ENCODE measurements around the gene ST7. TPM values are rescaled to one million over a fixed set of nuclear protein-coding genes. Genes with fewer than 3 reads are reported as not detected.

The ST7 gene
- total and polyA plus RNA-seq, 2 of the 8 experiments (the other 6 are each of a cell fraction or from before 2014, with no cell fraction given), result 16.3 to 18.0 TPM

DNA sequence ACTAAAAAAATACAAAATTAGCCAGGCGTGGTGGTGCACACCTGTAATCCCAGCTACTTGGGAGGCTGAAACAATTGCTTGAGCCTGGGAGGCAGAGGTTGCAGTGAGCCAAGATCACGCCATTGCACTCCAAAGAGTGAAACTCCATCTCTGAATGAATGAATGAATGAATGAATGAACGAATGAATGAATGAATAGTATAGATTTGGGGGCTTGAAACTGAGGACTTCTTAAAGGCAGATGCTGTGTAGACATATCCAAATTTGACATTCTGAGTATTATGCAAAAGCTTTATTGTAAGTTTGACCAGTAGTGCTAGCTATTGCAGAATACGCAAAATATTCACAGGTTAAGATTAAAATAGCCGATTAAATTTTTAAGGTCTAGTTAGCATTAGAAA is 30.8 kb upstream of the ST7 start (continued):
- TF ChIP-seq, protein P1, sequence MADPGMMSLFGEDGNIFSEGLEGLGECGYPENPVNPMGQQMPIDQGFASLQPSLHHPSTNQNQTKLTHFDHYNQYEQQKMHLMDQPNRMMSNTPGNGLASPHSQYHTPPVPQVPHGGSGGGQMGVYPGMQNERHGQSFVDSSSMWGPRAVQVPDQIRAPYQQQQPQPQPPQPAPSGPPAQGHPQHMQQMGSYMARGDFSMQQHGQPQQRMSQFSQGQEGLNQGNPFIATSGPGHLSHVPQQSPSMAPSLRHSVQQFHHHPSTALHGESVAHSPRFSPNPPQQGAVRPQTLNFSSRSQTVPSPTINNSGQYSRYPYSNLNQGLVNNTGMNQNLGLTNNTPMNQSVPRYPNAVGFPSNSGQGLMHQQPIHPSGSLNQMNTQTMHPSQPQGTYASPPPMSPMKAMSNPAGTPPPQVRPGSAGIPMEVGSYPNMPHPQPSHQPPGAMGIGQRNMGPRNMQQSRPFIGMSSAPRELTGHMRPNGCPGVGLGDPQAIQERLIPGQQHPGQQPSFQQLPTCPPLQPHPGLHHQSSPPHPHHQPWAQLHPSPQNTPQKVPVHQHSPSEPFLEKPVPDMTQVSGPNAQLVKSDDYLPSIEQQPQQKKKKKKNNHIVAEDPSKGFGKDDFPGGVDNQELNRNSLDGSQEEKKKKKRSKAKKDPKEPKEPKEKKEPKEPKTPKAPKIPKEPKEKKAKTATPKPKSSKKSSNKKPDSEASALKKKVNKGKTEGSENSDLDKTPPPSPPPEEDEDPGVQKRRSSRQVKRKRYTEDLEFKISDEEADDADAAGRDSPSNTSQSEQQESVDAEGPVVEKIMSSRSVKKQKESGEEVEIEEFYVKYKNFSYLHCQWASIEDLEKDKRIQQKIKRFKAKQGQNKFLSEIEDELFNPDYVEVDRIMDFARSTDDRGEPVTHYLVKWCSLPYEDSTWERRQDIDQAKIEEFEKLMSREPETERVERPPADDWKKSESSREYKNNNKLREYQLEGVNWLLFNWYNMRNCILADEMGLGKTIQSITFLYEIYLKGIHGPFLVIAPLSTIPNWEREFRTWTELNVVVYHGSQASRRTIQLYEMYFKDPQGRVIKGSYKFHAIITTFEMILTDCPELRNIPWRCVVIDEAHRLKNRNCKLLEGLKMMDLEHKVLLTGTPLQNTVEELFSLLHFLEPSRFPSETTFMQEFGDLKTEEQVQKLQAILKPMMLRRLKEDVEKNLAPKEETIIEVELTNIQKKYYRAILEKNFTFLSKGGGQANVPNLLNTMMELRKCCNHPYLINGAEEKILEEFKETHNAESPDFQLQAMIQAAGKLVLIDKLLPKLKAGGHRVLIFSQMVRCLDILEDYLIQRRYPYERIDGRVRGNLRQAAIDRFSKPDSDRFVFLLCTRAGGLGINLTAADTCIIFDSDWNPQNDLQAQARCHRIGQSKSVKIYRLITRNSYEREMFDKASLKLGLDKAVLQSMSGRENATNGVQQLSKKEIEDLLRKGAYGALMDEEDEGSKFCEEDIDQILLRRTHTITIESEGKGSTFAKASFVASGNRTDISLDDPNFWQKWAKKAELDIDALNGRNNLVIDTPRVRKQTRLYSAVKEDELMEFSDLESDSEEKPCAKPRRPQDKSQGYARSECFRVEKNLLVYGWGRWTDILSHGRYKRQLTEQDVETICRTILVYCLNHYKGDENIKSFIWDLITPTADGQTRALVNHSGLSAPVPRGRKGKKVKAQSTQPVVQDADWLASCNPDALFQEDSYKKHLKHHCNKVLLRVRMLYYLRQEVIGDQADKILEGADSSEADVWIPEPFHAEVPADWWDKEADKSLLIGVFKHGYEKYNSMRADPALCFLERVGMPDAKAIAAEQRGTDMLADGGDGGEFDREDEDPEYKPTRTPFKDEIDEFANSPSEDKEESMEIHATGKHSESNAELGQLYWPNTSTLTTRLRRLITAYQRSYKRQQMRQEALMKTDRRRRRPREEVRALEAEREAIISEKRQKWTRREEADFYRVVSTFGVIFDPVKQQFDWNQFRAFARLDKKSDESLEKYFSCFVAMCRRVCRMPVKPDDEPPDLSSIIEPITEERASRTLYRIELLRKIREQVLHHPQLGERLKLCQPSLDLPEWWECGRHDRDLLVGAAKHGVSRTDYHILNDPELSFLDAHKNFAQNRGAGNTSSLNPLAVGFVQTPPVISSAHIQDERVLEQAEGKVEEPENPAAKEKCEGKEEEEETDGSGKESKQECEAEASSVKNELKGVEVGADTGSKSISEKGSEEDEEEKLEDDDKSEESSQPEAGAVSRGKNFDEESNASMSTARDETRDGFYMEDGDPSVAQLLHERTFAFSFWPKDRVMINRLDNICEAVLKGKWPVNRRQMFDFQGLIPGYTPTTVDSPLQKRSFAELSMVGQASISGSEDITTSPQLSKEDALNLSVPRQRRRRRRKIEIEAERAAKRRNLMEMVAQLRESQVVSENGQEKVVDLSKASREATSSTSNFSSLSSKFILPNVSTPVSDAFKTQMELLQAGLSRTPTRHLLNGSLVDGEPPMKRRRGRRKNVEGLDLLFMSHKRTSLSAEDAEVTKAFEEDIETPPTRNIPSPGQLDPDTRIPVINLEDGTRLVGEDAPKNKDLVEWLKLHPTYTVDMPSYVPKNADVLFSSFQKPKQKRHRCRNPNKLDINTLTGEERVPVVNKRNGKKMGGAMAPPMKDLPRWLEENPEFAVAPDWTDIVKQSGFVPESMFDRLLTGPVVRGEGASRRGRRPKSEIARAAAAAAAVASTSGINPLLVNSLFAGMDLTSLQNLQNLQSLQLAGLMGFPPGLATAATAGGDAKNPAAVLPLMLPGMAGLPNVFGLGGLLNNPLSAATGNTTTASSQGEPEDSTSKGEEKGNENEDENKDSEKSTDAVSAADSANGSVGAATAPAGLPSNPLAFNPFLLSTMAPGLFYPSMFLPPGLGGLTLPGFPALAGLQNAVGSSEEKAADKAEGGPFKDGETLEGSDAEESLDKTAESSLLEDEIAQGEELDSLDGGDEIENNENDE (IDR thresholded peaks at IDR 0.05; ENCODE audit: insufficient replicate concordance, low read length), result no peak
- TF ChIP-seq EZH2 (IDR thresholded peaks at IDR 0.05; ENCODE audit: low read depth, low read length, severe bottlenecking), result no peak
- TF ChIP-seq SIN3A (conservative IDR thresholded peaks at IDR 0.05 in 1 of 2, IDR thresholded peaks at IDR 0.05 in 1 of 2; ENCODE audit: low read depth in 1 of 2, low read length in 2 of 2), result no peak
- TF ChIP-seq, protein P2, sequence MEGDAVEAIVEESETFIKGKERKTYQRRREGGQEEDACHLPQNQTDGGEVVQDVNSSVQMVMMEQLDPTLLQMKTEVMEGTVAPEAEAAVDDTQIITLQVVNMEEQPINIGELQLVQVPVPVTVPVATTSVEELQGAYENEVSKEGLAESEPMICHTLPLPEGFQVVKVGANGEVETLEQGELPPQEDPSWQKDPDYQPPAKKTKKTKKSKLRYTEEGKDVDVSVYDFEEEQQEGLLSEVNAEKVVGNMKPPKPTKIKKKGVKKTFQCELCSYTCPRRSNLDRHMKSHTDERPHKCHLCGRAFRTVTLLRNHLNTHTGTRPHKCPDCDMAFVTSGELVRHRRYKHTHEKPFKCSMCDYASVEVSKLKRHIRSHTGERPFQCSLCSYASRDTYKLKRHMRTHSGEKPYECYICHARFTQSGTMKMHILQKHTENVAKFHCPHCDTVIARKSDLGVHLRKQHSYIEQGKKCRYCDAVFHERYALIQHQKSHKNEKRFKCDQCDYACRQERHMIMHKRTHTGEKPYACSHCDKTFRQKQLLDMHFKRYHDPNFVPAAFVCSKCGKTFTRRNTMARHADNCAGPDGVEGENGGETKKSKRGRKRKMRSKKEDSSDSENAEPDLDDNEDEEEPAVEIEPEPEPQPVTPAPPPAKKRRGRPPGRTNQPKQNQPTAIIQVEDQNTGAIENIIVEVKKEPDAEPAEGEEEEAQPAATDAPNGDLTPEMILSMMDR (IDR thresholded peaks at IDR 0.05; ENCODE audit: control extremely low read depth in 1 of 3, insufficient read depth in 1 of 3, low read depth in 1 of 3, low read length in 3 of 3), result no peak
- no peak for TF ChIP-seq SIRT6 (IDR thresholded peaks at IDR 0.05; ENCODE audit: low read length)

All from H1 (cell line).